Stimulated activated CD4-positive, alpha-beta T cell treated with anti-CD3 and anti-CD28 coated beads, Interleukin-15, amount 100 ng/mL, for 48 hours (primary cell): ENCODE data around the gene PCYOX1L.

Experiments
- DNase-seq, 2 donors: peaks; one replicate each; pipeline ENCODE4 v3.0.0-alpha.2; 2020; ENCODE audit warnings: low read depth in 2 of 2

The PCYOX1L gene, protein sequence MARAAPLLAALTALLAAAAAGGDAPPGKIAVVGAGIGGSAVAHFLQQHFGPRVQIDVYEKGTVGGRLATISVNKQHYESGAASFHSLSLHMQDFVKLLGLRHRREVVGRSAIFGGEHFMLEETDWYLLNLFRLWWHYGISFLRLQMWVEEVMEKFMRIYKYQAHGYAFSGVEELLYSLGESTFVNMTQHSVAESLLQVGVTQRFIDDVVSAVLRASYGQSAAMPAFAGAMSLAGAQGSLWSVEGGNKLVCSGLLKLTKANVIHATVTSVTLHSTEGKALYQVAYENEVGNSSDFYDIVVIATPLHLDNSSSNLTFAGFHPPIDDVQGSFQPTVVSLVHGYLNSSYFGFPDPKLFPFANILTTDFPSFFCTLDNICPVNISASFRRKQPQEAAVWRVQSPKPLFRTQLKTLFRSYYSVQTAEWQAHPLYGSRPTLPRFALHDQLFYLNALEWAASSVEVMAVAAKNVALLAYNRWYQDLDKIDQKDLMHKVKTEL

DNA sequence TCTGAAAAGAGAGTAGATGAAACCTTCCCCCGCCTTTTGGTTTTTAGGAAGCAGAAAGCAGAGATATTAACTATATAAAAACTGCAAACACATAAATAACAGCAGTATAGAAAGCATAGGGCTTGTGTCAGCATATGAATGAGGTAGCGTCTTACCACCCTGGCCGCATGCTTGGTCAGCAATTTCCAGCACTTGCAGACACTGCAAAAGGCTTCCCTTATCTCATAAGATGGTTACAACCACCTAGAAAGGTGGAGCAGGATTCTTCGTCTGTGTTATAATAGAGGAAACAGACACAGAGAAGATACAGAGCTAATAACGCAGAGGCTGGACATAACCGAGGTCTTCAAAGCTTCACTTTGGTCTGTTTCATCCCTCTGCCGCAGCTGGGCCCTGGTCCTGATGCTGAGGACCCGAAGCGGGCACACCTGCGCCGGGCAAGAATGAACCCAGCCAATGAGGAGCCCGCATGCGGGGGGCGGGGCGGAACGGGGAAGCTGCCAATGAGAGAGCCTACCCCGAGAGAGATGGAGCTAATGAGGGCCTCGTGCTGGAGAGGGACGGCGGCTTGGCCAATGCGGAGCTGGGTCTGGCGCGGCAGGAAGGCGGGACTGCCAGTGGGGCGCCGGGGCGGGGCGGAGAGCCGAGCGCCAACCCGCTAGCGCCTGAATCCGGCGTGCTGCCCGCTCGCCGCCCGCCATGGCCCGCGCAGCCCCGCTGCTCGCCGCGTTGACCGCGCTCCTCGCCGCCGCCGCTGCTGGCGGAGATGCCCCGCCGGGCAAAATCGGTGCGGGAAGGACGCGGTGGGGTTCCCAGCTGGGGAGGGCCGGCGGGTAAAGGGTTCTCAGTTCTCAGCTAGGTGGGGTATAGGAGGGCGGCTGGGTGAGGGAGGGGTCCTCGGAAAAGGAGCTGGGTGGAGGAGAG, at the start of gene PCYOX1L:
Gene PCYOX1L, plus strand, starts transcription at position 677 of the 924 bp plus-strand sequence. Its CDS starts 23 bp downstream, at position 700.
- DNase-seq, result peak; percentile 89 to 94

DNA sequence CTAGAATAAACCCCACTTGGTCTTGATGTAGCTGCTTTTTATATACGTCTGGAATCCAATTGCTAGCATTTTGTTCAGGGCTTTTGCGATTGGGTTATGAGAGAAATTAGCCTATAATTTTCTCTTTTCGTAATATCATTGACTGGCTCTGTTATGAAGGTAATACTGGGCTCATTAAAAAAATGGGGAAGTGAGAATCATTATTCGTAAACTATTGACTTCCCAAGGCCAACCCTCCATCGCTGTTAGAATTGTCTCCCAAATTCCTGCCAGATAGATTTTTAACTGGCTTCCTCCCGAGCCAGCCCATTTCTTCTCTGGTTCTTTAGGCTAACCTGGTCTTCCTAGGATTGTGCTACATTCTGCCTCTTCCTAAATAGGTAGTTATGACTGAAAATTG, 48.5 kb upstream of the PCYOX1L start:
- no peak for DNase-seq

DNA sequence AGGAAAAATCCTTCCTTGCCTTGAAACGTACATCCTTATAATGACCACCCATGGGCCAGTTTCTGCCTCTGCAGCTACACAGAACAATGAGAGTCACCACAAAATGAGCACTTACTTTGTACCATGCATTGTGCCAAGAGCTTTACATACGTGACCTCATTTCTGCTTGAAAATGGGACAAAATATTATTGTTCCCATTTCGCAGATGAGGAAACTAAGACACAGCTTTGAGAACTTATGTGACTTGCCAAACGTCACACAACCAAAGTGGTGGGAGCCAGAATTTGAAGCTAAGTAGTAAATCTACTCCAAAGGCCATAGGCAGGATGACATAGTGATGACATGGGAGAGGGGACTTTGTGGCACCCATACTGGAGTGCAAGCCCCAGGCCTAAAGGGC, 47.4 kb upstream of the PCYOX1L start:
- no peak for DNase-seq

DNA sequence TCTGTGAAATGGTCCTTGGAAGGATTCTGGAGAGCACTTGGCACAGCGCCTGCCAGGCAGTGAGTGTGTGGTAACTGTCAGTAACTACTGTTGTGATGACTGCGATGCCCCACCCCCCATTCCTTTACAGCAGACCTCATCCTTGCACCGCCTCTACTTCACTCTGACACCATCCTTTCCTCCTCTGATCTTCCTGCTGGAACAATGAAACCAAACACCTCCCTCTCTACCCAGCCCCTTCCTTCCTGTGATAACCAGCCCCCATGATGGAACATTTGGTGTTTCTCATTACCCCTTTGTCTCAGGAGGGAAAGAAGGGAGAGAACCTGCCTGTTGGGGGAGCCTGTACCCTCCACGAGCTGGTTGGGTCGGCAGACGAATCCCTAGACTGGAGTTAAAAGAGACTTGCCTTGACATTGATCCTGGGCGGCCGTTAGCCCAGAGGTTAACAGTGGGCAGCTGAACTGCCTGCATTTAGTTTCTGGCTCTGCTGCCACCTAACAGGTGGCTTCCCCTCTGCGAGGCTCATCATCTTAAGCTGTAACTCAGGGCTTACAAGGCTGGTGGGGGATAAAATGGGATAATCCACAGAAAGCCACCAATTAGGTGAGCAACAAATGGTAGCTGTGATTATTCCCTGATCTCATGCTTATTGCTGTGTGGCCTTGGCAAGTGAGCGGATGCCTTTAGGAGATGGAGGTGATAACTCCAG, 46.7 kb upstream of the PCYOX1L start:
- DNase-seq, result no peak

DNA sequence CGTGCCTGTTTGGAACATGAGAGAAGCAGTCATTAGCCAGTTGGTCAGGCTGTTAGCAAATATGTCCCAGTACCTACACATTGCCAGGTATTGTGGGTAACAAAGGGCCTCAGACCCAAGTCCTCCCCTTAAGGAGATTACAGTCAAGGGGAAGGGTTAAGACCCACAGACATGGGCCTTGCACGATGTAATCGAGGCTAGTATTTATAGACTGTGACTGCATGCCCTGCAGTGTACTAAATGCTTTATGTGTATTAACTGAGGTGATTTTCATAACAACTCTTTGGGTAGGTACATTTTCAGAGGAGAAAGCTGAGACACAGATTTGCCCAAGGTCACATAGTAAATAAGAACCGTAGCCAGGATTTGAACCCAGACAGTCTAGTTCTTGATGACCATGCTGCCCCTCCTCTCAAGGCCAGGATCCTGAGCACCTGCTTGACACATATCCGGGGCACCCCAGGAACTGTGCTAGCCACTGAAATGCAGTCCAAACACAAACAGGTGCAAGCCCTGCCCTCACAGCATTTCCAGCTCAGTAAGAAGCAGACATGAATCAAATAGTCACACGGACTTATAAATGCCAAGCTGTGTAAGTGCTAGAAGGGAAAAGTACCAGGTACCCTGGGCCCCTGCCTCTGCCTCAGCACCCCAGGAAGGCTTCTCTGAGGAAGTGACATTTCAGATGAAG, 44.5 kb upstream of the PCYOX1L start:
- no peak for DNase-seq

DNA sequence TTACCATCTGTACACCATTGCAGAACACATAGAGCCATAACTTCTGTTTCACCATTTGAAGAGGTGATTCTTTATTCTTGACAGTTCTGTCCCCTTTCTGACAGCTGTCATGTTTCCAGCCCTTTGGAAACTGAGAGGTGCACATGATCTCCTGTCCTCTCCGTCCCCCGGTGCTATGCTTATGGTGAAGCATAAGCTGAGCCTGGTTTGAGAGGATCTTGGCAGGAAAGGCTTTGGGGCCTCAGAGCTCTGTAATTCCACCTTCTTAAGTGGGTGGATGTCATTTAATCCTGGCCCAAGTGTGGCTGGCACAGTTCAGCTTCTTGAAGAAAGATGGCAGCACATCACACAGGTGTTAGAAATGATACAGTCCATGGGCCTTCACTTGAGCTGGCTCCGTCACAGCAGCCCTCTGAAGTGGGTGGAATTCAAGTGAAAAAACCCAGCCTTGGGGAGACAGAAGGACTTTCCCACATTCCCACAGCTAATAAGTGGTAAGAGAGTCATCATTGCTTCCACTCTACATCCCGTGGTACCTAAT, 43.2 kb upstream of the PCYOX1L start:
- DNase-seq, result no peak

DNA sequence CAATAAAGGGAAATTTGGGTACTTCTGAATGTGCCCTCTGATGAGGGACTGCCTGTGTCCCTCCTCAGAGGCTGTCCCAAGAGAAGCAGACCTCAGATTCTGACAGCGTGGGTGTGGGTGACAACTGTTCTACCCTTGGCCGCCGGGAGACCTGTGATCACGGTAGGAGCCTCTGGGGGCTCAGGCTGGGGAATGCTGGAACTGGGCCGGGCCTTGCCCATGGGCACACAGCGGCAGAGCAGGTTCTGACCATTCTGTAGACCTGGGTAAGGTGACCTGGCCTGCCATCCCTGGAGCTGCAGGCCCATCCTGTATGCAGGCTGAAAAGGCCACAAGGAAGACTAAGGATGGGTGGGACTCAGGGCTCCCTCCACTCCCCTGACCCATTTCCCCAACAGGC, 42.1 kb upstream of the PCYOX1L start:
- DNase-seq, result no peak

DNA sequence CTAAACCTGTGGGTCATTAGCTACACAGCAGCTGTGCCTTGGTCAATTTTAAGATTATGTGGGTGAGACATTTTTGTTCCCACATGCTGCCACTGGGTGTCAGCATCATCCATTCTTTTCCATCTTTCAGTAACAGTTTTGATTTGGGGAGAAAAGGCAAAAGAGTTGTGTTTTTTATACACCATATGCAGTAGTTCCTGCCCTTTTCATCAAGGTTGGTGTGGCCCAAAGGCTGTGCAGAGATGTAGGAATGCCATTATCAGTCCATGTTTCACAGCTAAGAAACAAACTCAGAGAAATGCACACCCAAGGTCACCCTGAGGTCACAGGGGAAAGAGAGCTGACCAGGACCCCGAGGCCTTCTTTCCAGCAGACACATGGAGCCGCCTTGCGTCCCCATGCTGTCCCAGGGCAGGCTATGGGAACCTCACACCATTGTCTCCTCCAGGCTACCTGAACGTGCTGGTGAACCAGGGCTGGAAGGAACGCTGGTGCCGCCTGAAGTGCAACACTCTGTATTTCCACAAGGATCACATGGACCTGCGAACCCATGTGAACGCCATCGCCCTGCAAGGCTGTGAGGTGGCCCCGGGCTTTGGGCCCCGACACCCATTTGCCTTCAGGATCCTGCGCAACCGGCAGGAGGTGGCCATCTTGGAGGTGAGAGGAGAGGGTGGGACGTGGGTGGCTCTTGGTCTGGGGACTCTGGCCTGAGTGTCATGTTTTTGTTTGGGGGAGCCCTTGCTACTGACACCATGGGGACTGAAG, 40.4 kb upstream of the PCYOX1L start:
- DNase-seq, result peak in 1 of 2 donors; percentile 12

DNA sequence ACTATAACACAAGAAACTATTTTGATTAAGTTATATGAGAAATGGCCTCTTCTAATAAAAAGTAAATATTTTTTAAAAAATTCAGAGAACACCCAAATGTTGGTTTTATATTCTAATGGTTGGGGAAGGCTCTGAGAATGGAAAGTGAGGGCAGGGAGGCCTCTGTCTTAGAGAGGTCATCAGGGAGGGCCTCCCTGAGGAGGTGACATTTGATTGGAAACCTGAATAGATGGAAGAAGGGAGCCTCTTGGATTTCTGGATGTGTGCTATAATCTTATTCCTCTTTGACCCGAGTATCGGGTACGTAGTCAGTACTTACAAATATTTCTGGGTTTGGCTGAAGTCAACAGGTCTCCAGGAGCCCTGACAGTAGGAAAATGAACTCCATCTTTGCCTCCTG, 38.7 kb upstream of the PCYOX1L start:
- DNase-seq, result no peak

DNA sequence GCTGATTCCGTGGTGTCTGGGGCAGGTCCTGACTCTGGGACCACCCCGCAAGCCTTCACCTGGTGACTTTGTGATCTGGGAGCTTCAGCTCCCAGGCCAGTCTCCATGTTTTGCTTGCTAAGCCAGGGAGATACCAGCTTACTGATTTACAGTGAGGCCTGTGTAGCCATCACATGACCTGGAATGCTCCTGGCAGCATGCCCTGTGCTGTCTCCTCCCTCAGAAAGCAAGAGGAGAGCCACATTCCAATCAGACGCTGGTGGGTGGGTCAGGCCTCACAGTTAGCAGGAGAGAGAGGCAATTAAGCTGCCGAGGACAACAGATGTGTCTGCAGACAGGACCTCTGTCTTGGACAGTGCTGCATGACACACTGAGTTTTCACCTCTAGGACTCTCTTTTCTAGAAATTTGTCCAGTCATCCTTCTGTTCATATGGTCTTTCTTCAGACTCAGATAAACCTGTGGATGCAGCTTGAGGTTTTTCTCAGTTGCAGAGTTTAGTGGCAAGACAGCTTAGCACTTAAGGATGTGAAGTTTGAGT, 37.0 kb upstream of the PCYOX1L start:
- DNase-seq, result no peak

DNA sequence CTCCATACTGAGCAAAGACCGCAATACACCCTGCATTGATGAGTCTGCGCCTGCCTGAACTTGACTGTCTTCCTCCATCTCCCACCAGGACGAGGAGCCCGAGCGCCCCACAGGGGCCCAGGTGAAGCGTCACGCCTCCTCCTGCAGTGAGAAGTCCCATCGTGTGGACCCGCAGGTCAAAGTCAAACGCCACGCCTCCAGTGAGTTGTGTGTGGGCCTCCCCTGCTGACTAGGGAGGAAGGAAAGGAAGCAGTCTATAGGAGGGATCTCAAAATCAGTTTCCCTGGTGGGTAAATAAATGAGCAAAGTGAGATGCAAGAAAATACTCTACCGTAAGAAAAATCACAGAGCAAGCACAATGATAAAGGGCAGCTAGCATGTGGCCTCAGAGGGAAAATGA, 35.3 kb upstream of the PCYOX1L start:
- no peak for DNase-seq

DNA sequence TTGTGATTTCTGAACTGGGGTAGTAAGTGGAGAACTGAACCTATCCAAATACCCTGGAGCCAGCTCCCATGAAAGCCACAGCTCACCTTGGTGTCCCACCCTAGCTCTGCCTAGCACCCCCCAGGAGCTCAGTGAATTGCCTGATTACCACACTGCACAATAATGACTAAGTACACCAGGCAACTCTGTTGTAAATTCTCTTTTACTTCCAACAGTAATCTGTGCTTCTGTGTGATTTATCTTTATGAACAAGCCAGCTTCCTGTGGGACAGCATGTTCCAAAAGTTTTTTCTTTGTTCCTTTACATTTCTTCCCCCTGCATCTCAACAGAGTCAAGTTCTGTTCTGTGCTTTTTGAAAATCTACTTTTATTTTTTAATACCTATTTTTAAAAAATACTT, 34.6 kb upstream of the PCYOX1L start:
- DNase-seq, result no peak

DNA sequence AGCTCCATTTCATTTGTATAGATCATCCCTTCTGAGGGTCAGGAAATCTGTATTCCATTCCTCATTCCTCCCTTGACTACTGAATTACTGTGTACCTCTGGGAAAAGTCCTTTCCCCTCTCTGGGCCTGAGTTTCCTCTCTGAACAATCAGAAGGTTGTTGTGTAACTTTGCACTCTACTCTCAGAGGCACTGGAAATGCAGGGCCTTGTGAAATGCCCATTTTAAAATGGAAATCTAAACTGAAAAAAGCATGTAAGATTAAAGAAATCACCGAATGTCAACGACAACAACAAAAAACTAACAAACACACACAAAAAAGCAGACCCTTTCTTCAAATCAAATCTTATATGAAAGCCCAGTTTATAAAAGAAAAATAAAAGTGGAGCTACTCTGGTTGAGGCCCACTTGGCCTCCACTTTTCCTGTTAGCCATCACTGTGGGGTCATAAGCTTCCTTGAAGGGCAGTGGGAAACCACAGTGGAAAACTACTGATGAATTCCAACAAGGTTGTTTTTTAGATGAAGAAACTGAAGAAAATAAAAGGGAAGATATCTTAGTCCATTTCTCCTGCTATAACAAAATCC, 34.1 kb upstream of the PCYOX1L start:
- DNase-seq, result no peak

DNA sequence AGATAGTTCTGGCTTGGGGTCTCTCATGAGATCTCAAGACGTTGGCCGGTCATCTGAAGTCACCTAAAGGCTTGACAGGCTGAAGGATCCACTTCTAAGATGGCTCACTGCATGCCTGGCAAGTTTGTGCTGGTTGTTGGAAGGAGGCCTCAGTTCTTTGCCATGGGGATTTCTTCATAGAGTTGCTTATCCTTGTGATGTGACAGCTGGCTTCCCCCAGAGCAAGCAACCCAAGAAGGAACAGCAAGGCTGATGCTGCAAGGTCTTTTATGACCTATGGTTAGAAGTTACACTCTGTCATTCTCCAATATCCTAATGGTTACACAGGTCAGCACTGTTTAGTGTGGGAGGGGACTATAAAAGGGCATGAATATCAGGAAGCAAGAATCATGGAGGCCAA, 33.2 kb upstream of the PCYOX1L start:
- no peak for DNase-seq

DNA sequence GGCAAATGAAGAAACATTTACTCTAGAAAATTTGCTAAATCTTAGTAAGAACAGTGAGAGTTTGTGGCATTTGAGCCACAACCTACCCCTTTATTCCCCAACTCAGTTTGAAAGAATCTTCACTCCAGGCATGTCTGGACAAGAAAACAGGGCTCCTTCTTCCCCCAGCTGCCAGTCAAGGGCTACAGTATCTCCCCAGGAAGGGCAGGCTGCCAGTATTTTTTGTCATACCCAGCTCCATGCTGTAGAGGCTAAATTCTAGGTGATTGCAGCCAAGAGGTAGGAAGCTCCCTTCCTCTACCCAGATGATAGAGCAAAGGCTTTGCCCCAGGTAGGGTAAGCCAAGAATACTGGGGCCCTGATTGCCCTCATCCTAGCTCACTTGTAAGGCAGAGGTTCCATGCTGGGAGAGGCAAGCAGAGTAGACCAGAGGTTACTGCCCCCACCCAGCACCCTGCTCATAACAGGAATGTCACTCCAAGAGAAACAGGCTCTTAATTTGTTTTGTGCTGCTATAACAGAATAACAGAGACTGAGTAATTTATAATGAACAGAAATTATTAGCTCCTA, 32.6 kb upstream of the PCYOX1L start:
- no peak for DNase-seq

DNA sequence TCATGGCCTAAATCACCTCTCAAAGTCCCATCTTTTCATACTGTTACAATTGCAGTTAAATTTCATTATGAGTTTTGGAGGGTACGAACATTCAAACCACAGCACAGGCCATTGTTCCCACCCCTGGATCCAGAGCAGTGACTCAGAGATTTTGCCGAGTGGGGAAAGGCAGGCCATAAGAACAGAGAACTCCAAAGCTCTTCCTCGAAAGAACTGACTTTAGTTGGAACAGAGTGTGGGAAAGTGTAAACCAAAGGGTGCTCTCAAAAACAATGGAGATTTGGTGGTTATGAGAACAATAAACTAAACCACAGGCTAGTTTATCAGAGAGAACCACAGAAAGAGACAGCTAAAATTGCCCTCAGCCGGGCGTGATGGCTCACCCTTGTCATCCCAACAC, 32.0 kb upstream of the PCYOX1L start:
- DNase-seq, result no peak

DNA sequence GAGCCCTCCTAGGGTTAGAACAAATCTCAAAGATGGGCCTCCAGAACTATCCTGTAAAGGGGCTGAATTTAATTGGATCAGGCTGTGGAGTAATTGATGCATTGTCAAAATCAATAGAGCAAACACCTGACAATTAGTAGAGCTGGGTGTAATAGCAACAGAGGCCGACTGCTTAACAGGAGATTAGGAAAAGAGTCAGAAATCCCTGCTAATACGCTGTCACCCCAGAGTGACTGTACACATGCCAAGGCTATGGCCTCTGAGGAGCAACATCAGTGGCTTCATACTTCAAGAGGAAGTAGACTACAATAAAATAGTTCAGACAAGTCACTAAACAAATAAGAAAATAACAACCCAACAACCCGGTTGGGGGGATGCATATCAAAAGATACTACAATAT, 31.2 kb upstream of the PCYOX1L start:
- DNase-seq, result no peak

DNA sequence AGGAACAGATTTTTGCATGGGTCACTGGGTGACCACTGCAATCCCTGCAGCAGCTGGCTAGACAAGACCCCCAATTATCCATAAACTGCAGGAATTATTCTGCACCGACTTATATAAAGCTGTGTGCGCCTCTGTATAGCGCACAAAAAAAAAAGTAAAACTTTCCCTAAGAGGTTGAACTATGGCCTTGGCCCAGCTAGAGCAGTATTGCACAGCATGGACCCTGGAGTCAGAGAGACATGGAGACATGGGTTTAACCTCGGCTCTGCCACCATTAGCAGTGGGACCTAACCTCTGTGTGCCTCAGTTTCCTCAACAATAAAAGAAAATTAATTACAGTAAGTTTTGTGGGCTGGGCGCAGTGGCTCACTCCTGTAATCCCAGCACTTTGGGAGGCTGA, 29.7 kb upstream of the PCYOX1L start:
- DNase-seq, result no peak

DNA sequence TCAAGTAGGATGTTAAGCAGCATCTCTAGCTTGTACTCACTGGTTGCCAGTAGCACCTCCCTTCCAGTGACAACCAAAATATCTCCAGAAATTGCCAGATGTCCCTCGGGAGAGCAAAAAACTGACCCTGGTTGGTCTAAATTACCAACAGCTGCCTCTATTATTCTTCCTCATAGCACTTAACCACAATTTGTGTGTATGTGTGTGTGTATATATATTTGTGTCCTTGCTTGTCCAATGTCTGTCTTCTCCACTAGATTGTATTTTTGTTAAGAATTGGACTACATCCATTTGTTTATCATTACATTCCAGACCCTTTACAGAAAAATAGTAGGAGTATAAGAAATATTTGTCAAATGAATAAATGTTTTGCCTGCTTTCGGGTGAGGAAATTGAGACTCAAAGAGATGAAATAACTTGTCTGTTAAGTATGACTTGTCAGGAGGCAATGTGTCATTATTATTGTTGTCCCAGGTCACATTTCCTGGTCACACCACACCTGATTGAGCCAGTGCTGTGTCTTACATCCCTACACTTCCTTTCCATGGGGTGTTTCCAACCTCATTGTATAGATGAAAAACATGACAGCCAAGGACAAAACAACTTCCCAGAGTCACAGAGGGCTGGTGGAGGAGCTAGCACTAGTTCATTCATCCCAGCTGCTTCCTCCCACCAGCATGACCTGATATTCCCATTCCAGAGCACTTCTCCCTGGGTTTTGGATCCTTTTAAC, 24.0 kb upstream of the PCYOX1L start:
- DNase-seq, result no peak
